Activated naive CD4-positive, alpha-beta T cell (primary cell): Measurements from ENCODE around the gene HAS3.
"Not testable (repeated sequence)": the region's sequence is repeated elsewhere in the genome, so short reads cannot be mapped to it uniquely, and the experiment has no call there.

Experiments
- DNase-seq, 4 experiments: peaks; one replicate each; lab custom pipeline; 2025; lab: John Stamatoyannopoulos, UW

HAS3 gene

DNA sequence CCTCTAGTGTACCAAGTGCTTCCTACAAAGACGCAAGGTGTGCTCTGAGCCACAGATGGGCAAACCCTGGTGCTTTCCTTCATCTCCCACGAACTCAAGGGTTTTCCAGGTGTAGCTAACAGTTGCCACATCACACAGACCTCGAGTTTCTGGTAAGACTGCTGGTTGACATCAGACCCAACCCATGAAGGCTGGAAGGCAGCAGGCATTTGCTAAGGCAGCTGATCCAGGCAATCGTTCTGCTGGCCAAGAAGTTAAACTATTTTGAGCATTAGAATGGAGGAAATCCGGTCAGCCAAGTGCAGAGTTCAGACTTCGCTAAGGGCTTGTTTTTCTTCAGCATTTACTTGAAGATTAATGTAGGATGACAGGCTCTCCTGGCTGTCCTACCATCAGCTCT is 11.5 kb downstream of the HAS3 start:
- no peak for DNase-seq

GRCh38 chr16:69118468-69118867 is 13.0 kb downstream of the HAS3 start:
- no peak for DNase-seq

DNA sequence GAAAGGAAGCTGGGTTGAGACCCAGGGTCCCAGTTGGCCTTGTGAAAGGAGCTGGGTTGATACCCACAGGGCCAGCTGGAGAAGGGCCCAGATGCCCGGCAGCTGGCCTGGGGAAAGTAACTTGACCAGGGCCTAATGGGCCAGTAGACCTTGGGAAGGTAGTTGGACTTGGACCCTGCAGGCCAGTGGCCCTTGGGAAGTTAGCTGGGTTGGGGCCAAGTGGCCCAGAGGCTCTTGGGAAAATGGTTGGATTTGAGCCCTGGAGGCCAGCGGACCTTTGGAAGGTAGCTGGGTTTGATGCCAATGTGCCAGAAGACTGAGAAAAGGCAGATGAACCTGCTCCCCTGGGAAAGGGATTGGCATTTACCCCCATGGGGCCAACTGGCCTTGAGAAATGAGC is 13.5 kb downstream of the HAS3 start:
- no peak for DNase-seq

DNA sequence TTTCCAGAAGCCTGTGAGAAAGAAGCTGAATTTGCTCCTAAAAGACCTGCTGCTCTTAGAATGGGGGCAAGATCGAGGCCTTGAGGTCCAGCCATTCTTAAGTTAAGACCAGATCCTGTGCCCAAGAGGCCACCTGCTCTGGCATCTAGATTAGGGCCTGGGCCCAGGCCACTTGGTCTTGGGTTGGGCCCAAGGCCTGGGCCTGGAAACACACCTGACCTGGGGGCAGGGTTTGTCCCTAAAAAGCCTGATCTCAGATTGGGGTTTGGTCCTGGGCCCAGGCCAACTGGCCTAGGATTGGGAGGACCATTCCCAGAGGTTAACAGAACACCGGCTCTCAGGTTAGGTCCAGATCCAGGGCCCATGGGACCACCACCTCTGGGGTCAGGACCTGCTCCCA is 14.1 kb downstream of the HAS3 start:
- no peak for DNase-seq

GRCh38 chr16:69120096-69120664 is 14.7 kb downstream of the HAS3 start:
- DNase-seq: no peak

- peak in 1 of 4 experiments; percentile 32 for DNase-seq
Measured at GRCh38 chr16:69123910-69124309, 18.5 kb downstream of the HAS3 start.

- not testable (repeated sequence) for DNase-seq
Measured at GRCh38 chr16:69124406-69124805, 19.0 kb downstream of the HAS3 start.

DNA sequence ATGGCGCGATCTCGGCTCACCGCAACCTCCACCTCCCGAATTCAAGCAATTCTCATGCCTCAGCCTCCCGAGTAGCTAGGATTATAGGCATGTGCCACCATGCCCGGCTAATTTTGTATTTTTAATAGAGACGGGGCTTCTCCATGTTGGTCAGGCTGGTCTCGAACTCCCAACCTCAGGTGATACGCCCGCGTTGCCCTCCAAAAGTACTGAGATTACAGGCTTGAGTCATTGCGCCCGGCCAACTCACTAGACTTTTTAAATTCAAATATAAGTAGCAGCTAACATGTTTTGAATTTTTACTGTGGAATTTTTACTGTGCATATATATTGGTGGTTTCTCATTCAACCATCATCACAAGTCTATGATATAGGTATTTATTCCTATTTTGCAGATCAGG is 19.5 kb downstream of the HAS3 start:
- not testable (repeated sequence) for DNase-seq

GRCh38 chr16:69126221-69126620 is 20.8 kb downstream of the HAS3 start:
- DNase-seq: no peak

DNA sequence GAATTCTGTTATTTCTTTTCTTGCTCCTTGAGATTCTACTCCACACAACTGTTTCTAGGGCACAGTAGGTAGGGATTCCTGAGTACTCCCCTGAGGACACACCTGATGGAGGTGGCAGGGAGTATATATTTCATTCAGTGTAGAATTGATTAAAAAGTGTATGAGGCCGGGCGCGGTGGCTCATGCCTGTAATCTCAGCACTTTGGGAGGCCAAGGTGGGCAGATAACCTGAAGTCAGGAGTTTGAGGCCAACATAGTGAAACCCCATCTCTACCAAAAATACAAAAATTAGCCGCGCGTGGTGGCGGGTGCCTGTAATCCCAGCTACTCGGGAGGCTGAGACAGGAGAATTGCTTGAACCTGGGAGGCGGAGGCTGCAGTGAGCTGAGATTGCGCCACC is 21.3 kb downstream of the HAS3 start:
- DNase-seq: not testable (repeated sequence)

DNA sequence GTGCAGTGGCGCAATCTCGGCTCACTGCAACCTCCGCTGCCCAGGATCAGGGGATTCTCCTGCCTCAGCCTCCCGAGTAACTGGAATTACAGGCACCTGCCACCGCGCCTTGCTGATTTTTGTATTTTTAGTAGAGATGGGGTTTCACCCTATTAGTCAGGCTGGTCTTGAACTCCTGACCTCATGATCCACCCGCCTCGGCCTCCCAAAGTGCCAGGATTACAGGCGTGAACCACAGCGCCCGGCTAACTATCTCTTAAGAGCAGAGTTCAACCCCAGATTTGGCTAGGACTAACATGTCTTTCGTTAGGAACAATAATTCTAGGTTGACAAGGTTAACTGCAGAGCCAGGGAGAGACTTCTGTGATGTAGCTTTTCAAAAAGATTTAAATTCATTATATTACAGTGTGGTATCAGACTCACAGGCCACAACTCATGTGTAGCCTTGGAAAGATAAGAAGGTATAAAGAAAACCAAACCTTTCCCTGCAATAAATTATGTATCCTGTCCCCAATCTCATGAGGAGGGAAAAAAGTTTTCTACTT is 22.6 kb downstream of the HAS3 start:
- no peak for DNase-seq

DNA sequence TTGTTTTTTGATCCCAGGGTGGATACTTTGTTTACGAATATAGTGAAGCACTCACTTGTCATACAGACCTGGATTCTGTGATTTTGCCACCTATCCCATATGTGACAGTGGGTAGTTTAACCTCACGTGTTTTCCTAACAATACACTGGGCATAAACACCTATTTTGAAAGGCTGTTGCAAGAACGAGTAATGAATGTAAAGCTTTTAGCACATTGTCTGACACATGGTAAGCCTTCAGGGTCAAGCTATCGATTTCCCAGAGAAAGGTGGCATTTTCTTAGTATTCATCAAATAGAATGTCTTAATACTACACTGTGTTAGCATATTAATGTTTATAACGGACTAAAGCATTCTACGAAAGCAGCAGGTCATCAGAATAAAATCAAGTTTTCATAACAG is 25.0 kb downstream of the HAS3 start:
- no peak for DNase-seq

GRCh38 chr16:69131167-69131838 is 25.9 kb downstream of the HAS3 start:
- no peak for DNase-seq

- DNase-seq: peak; percentile 45 to 73 (median 54)
Measured at GRCh38 chr16:69131839-69132423, 26.5 kb downstream of the HAS3 start.

GRCh38 chr16:69132424-69133252 is 27.2 kb downstream of the HAS3 start, which contains the start of the genes CHTF8 and UTP4:
Gene CHTF8 (minus strand): TSS chr16:69132588. CDS start chr16:69121458, 11,130 bp downstream.
Gene UTP4 (plus strand): TSS chr16:69132649. CDS start chr16:69133460, 811 bp downstream.
- DNase-seq: peak; percentile 61 to 83 (median 70)

- no peak for DNase-seq
Measured at GRCh38 chr16:69133373-69133954, 28.0 kb downstream of the HAS3 start.

DNA sequence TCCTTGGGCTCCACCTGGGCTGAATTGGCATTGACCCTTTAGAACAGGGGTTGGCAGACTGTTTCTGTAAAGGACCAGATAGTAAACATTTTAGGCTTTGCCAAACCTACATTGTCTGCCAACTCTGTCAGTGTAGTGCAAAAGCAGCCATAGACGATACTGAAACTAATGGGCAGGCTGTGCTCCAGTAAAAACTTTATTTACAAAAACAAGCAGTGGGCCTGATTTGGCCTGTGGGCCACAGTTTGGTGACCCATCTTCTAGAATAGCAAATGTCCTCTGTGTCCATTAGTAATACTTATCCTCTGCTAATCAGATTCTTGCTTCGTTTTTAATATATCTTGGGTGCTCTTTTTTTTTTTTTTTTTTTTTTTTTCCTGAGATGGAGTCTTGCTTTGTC is 33.2 kb downstream of the HAS3 start:
- DNase-seq: no peak

DNA sequence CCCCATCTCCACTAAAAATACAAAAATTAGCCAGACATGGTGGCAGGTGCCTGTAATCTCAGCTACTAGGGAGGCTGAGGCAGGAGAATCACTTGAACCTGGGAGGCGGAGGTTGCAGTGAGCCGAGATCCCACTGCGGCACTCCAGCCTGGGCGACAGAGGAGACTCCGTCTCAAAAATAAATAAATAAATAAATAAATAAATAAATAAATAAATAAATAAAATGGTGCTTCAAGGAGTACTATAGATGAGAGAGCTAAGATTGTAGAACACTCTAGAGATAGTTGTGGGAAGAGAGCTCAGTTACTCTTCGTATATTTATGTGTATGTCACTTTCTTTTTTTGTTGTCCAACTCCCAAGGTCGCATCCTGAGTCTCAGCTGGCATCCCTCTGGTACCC is 34.0 kb downstream of the HAS3 start:
- DNase-seq: not testable (repeated sequence)

- DNase-seq: no peak
Measured at GRCh38 chr16:69141014-69141413, 35.6 kb downstream of the HAS3 start.

GRCh38 chr16:69141936-69142335 is 36.5 kb downstream of the HAS3 start:
- no peak for DNase-seq

GRCh38 chr16:69143116-69143515 is 37.7 kb downstream of the HAS3 start:
- no peak for DNase-seq

- DNase-seq: no peak
Measured at GRCh38 chr16:69145658-69146057, 40.2 kb downstream of the HAS3 start.
